ENCODE data around the gene KPNA6. TPM values are rescaled to one million over a fixed set of nuclear protein-coding genes. Genes with fewer than 3 reads are reported as not detected.

KPNA6 gene
- total and polyA plus RNA-seq, 2 of the 13 experiments (the other 11 are each of a cell fraction or from before 2014, with no cell fraction given) = 22.0 to 47.5 TPM

DNA sequence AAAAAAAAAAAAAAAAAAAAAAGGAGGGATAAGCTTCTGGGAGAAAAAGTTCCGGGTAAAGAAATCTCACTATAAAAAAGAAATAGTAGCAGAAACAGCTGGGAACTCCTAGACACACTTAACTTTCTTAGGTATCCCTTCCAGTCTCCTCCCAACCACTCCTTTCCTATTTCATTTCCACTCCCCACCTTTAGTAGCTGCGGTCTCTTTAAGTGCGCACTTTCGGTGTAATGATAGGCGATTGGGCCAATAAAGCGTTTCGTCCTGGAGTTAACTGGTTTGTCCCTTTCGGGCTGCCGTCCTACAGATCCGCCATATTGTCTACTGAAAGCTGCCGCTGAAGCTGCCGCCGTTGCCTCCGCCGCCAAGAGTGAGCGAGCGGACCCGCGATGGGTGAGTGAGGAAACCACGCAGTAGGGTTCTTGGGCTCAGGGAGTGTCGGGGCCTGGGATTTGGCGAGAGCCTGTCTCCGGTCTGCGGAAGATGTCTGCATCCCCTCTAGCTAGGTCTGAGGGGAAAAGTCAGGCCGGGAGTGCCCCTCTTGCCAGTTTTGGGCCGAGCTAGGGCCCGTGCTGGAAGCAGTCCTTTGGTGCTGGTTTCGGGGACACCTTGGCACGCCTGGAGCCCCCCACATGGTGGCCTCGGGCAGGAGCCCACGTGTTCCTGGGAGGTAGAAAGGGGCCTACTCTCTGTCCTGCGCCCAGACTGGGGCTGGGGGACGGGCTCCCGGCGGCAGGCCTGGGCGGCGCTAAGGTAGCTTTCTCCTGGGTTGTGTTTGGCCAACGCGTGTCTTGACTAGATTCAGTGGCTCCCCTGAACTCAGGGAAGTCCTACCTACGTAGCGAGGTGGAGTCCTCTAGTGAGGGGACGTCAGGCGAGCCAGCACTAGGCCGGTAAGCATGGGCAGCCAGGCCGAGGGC, at the start of gene KPNA6 (continued):
- TF ChIP-seq, protein P1, sequence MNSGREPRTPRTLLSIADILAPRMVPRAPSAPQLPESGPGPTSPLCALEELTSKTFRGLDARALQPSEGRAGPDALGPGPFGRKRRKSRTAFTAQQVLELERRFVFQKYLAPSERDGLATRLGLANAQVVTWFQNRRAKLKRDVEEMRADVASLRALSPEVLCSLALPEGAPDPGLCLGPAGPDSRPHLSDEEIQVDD (CRISPR knock-in tag; IDR thresholded peaks at IDR 0.05; ENCODE audit: borderline replicate concordance) = no peak
- TF ChIP-seq ZNF280D (CRISPR knock-in tag; IDR thresholded peaks at IDR 0.05) (no peak), SNRNP70 (IDR thresholded peaks at IDR 0.05; ENCODE audit: low read depth, low read length) (no peak), RBFOX2 (IDR thresholded peaks at IDR 0.05; ENCODE audit: low read depth, low read length) (peak; percentile 62), KAT2B (IDR thresholded peaks at IDR 0.05; ENCODE audit: borderline replicate concordance, low read depth, low read length) (no peak), STAT5B (CRISPR knock-in tag; IDR thresholded peaks at IDR 0.05) (no peak), NAIF1 (CRISPR knock-in tag; IDR thresholded peaks at IDR 0.05; ENCODE audit: borderline replicate concordance) (peak; percentile 86), DR1 (CRISPR knock-in tag; IDR thresholded peaks at IDR 0.05) (0 out of 2 replicates have a peak, but pooled peaks have one; percentile 30), ELF1 (CRISPR knock-in tag; IDR thresholded peaks at IDR 0.05) (peak; percentile 50; the same call in 1 of the 2 replicates), GATAD1 (CRISPR knock-in tag; IDR thresholded peaks at IDR 0.05) (peak; percentile 89)
- TF ChIP-seq, protein P2, sequence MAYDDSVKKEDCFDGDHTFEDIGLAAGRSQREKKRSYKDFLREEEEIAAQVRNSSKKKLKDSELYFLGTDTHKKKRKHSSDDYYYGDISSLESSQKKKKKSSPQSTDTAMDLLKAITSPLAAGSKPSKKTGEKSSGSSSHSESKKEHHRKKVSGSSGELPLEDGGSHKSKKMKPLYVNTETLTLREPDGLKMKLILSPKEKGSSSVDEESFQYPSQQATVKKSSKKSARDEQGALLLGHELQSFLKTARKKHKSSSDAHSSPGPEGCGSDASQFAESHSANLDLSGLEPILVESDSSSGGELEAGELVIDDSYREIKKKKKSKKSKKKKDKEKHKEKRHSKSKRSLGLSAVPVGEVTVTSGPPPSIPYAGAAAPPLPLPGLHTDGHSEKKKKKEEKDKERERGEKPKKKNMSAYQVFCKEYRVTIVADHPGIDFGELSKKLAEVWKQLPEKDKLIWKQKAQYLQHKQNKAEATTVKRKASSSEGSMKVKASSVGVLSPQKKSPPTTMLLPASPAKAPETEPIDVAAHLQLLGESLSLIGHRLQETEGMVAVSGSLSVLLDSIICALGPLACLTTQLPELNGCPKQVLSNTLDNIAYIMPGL (CRISPR knock-in tag; IDR thresholded peaks at IDR 0.05; ENCODE audit: borderline replicate concordance in 1 of 2, low read depth in 1 of 2) = peak; percentile 56 to 85
- TF ChIP-seq, protein P3, sequence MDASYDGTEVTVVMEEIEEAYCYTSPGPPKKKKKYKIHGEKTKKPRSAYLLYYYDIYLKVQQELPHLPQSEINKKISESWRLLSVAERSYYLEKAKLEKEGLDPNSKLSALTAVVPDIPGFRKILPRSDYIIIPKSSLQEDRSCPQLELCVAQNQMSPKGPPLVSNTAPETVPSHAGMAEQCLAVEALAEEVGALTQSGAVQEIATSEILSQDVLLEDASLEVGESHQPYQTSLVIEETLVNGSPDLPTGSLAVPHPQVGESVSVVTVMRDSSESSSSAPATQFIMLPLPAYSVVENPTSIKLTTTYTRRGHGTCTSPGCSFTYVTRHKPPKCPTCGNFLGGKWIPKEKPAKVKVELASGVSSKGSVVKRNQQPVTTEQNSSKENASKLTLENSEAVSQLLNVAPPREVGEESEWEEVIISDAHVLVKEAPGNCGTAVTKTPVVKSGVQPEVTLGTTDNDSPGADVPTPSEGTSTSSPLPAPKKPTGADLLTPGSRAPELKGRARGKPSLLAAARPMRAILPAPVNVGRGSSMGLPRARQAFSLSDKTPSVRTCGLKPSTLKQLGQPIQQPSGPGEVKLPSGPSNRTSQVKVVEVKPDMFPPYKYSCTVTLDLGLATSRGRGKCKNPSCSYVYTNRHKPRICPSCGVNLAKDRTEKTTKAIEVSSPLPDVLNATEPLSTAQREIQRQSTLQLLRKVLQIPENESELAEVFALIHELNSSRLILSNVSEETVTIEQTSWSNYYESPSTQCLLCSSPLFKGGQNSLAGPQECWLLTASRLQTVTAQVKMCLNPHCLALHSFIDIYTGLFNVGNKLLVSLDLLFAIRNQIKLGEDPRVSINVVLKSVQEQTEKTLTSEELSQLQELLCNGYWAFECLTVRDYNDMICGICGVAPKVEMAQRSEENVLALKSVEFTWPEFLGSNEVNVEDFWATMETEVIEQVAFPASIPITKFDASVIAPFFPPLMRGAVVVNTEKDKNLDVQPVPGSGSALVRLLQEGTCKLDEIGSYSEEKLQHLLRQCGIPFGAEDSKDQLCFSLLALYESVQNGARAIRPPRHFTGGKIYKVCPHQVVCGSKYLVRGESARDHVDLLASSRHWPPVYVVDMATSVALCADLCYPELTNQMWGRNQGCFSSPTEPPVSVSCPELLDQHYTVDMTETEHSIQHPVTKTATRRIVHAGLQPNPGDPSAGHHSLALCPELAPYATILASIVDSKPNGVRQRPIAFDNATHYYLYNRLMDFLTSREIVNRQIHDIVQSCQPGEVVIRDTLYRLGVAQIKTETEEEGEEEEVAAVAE (CRISPR knock-in tag; IDR thresholded peaks at IDR 0.05; ENCODE audit: borderline replicate concordance) = peak; percentile 66; the same call in 1 of the 2 replicates
- TF ChIP-seq, protein P4, sequence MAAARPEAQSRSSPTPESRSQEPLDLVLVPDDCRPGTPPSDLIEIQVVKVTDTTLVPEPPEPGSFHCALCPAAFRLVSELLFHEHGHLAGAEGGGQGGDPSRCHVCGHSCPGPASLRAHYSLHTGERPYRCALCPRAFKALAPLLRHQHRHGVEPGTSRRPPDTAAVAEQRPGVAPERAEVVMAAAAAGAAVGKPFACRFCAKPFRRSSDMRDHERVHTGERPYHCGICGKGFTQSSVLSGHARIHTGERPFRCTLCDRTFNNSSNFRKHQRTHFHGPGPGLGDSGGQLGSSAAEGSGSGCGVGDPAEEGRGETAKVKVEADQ (CRISPR knock-in tag; IDR thresholded peaks at IDR 0.05; ENCODE audit: borderline replicate concordance) = peak; percentile 20; the same call in 1 of the 2 replicates
- TF ChIP-seq, protein P5, sequence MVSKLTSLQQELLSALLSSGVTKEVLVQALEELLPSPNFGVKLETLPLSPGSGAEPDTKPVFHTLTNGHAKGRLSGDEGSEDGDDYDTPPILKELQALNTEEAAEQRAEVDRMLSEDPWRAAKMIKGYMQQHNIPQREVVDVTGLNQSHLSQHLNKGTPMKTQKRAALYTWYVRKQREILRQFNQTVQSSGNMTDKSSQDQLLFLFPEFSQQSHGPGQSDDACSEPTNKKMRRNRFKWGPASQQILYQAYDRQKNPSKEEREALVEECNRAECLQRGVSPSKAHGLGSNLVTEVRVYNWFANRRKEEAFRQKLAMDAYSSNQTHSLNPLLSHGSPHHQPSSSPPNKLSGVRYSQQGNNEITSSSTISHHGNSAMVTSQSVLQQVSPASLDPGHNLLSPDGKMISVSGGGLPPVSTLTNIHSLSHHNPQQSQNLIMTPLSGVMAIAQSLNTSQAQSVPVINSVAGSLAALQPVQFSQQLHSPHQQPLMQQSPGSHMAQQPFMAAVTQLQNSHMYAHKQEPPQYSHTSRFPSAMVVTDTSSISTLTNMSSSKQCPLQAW (CRISPR knock-in tag; IDR thresholded peaks at IDR 0.05) = 0 out of 2 replicates have a peak, but pooled peaks have one; percentile 60
